COLO829 (cell line): ENCODE measurements around the gene SGCB.
"Not testable (repeated sequence)": the region's sequence is repeated elsewhere in the genome, so short reads cannot be mapped to it uniquely, and the experiment has no call there.

ENCODE experiments used
- DNase-seq: peaks from one replicate; pipeline ENCODE4 v3.0.0; 2012; ENCODE audit warnings: low spot score

Gene SGCB, protein sequence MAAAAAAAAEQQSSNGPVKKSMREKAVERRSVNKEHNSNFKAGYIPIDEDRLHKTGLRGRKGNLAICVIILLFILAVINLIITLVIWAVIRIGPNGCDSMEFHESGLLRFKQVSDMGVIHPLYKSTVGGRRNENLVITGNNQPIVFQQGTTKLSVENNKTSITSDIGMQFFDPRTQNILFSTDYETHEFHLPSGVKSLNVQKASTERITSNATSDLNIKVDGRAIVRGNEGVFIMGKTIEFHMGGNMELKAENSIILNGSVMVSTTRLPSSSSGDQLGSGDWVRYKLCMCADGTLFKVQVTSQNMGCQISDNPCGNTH

DNA sequence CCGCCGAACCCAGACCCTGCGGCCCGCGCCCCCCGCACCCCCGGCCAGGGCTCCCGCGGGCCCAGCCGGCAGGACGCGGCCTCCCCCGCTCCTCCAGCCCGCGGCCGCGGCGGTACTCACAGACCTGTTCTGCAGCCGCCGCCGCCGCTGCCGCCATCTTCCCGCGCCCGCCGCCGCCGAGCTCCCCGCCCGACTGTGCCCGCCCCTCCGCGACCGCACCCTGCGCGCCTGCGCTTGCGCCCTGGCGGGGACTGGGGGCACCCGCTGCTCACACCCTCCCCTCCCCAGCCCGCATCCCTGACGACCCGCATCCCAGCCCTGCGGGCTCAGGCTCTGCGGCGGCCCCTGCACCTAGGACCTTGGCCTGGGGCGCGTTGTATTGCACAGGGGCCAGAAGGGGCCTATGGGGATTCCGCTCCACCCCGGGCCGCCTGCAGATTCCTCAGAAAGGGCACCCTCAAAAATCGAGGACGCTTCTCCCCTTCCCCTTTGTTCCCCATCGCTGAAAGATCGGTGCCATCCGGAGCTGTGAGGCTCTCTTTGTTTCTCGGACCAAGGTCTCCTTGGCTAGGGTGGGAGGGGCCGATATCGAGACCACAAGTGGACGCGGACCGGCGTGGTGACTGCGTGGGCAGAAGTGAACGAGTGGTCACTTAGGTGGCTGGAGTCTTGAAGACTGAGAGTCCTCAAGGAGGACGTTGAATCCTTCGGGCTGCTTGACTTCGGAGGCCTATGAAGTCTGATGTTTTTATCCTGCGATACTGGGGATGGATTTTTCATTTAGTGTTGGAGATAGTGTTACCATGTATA lies at the start of gene SGCB:
TSS of gene SGCB (minus strand) at position 197 of the 810 bp plus-strand sequence. CDS start at position 157, 40 bp downstream.
- DNase-seq: peak; percentile 47

GRCh38 chr4:52086425-52086824 lies 48.3 kb upstream of the SGCB start:
- not testable (repeated sequence) for DNase-seq

- peak; percentile 46 for DNase-seq
Measured at GRCh38 chr4:52081216-52081615, 43.1 kb upstream of the SGCB start.

- DNase-seq: no peak
Measured at GRCh38 chr4:52079659-52080058, 41.6 kb upstream of the SGCB start.

DNA sequence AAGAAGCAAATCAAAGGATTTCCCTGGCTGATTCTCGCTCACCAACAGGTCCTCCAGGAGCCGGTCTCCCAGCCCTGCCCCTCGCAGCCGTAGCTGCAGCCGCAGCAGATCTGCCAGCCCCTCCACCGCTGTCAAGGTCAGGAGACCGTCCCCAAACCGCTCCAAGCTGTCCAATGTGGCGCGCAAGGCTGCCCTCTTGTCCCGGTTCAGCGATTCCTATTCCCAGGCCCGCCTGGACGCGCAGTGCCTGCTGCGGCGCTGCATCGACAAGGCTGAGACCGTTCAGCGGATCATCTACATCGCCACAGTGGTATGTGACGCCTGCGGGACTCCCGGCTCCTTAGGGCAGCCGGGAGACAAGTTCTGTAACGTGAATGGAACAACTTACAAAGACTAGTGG lies 38.6 kb upstream of the SGCB start:
- no peak for DNase-seq

DNA sequence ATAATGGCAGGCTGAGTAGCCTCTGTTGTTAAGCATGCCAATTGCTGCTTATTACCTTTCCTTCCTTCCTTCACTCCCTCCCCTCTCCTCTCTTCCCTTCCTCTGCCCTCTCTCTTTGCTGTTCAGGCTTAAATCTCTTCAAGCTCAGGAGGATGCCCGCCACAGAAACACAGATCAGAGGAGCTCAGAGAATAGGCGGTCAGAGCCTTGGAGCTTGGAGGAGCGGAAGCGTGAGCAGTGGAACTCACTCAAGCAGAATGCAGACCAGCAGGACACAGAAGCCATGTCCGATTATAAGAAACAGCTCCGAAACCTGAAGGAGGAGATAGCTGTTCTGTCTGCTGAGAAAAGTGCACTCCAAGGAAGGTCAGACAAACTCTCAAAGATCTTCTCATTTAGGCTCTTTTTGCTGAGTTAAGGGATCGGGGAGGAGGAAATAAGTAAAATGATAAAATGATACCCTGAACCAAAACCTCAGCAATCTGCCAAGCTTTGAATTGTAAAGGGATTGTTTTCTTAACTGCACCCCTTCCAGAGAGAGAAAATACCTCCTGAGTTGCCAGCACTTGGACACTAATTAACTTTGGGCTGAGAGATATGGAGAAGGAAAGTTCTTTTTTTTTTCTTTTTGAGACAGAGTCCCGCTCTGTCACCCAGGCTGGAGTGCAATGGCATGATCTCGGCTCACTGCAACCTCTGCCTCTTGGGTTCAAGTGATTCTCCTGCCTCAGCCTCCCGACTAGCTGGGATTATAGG lies 33.9 kb upstream of the SGCB start:
- no peak for DNase-seq

- DNase-seq: no peak
Measured at GRCh38 chr4:52069571-52069970, 31.5 kb upstream of the SGCB start.

GRCh38 chr4:52059372-52059771 lies 21.3 kb upstream of the SGCB start:
- DNase-seq: no peak

GRCh38 chr4:52058275-52058674 lies 20.2 kb upstream of the SGCB start:
- DNase-seq: no peak

- no peak for DNase-seq
Measured at GRCh38 chr4:52057196-52057595, 19.1 kb upstream of the SGCB start.

GRCh38 chr4:52054254-52054653 lies 16.2 kb upstream of the SGCB start:
- DNase-seq: no peak

- DNase-seq: no peak
Measured at GRCh38 chr4:52052475-52052780, 14.3 kb upstream of the SGCB start.

DNA sequence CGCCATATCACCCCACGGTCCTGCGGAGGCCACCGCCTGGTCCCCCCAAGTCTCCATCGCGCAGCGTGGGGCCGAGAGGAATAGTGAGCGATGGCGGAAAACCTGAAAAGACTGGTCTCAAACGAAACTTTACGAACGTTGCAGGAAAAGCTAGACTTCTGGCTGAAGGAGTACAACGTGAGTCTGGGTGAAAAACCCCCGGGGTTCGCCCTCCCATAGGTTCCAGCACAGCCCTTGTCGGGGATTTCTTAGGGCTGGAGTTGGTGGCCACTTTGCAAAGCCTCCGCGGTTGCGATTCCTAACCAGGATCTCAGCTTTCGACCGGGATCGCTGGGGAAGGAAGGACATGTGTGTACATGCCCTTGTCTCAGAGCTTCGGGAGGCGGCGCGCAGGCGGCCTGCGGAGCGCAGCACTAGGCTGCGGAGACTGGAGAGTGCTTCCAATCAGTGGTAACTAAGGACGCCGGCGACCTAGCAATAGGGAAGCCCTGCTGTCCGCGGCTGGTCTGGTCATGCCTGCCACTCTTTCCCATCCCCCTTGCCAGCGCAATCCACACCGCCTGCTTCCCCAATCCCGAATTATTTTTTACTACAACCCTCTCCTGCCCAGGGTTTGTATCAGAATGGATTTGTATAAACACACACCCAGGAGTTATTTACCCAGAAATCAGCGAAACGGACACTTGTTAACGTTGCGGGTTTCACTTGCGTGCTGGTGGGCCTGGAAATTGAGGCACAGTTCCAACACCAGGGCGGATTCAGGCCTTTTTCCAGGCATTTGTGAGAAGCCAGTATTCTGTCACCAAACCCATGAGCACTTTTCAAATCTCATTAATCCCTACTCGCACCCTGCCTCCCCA lies 13.7 kb upstream of the SGCB start:
- DNase-seq: no peak

- DNase-seq: no peak
Measured at GRCh38 chr4:52051213-52051614, 13.1 kb upstream of the SGCB start, which contains the start of gene SPATA18. SPATA18 (plus strand) TSS chr4:52051304; CDS start chr4:52051705, 401 bp downstream.

DNA sequence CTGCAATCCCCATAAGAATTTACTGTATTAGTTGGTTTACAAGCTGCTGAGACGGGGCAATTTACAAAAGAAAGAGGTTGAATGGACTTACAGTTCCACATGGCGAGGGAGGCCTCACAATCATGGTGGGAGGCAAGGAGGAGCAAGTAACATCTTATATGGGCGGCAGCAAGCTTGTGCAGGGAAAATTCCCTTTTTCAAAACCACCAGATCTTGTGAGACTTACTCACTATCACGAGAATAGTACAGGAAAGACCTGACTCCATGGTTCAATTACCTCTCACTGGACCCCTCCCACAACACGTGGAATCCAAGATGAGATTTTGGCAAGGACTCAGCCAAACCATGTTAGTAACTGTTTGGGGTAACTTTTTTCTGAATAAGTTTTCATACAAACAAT lies 11.2 kb upstream of the SGCB start:
- DNase-seq: no peak

GRCh38 chr4:52045028-52045427 lies 6.9 kb upstream of the SGCB start:
- no peak for DNase-seq

DNA sequence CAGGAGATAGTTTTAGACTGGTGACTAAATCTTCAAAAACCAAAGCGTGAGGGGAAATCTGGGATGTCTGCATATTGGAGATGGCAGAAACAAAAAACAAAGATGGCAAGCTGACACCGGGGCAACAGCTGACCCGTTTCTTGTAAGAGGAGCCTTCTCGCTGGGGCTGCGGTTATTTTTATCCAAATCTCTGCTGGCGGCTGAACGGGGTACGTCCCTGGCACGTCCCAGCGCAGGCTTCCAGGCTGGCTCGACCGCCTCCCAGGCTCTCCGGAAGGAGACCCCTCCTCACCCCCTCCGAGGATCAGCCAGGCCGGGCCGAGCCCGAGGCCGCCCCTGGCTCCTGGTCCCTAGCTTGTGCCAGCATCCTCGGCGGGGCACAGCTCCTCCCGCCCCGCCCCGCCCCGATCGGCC lies 403 bp downstream of the SGCB start:
- DNase-seq: no peak

DNA sequence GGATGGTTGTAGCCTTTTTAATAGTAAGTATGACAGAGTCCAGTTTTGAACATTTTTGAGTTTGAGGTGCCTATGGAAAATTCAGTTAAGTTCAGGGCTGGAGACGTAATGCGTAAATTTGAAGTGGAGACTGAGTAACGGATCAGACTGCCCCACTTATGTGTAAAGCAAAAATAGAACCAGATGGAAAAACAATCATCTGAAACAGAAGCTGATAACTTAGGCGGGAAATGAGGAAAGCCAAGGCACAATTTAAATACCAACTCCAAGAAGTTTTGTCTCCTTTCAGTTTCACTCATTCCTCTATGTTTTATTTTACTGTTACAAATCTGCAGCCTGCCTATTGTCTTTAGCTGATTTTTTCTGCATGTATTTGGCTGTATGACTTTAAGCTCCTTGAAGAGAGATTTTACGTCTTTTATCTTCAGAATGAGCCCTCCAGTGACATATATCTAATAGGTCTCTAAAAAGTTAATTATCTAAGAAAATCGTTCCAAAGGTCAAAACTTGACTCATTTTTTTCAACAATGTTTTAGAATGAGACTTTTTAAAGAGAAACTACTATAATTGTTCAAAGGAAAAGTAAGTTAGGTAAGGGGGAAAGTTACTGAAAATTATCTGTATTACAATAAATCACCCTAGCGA lies 1.1 kb downstream of the SGCB start:
- DNase-seq: no peak

DNA sequence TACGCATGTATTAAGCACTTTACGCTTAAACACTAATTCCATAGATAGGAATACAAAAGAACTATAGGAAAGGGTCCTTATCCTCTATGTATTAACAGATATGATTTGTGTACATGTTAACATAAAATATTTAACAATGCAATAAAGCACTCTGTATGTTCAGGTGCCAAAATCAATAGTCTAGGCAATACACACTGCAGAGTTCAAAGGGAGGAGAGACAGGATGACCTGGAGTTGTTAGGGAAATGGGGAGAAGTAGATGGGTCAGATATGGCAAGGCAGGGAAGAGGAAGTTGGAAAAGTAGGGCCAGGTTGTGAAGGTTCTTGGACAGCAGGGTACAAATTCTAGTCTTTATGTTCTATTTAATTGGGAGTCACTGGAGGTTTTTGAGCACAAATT lies 2.9 kb downstream of the SGCB start:
- no peak for DNase-seq

DNA sequence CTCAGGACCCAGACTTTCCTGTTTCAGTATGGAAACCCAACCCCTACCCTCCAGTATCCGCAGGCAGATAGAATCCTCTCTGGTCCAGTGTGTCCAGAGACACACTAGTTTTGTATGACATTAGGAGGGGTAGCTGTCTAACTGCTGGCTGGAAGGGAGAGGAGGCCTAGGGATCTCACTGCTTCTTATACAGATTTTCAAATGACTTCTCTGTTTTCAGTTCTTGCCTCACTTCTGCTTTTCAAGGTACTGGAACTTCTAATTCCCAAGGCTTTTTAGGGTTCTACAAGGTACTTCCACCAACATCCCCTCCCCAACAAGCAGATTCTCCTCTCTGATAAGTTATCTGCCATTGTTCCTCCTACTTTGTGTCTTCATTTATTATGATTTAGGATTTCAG lies 6.1 kb downstream of the SGCB start:
- DNase-seq: no peak

GRCh38 chr4:52028970-52029369 lies 9.1 kb downstream of the SGCB start:
- DNase-seq: peak; percentile 65
